ENCODE data around the gene SHISA5. TPM values are rescaled to one million over a fixed set of nuclear protein-coding genes. Genes with fewer than 3 reads are reported as not detected.

The SHISA5 gene
- total RNA-seq, 4 donors from 2014 or later: 17.0 to 31.6 (median 23.4) TPM

DNA sequence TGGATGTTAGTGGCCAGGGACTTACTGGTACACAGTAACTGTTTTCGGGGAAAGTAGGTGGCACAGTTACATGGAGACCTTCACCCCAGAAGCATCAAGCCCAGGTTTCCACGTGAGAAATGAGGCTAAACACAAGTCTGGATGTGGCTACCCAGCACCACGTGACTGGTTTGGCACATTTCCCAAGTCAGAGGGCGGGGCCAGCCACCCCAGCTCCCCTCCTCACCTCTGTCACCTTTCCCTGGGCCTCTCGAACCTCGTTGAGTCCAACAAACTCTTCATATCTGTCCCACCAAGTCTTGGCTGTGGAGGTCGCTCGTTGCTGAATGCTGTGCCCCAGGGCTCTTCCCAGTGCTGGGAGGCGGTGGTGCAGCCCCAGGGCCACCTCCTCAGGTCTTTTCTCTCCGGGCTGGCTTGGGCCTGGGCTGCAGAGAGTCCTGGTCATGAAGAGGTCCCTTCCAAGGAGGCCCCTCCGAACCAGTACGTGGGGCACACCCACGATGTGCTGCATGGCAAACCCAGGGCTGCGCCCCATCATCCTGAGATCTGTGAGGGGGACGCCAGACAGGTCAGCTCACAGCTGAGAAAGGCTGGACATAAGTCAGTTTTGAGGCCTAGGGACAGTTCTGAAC, 69.3 kb downstream of the SHISA5 start:
- Histone ChIP-seq H3K27me3 (no peaks in the 10 kb centered on the region), H3K4me3 (no peak overlapping the region), H3K27ac (no peak overlapping the region), H3K36me3 (no peaks in the 10 kb centered on the region), H3K4me1 (peaks cover 9 to 12% of the 10 kb centered on the region in 2 donors), H3K9me3 (no peaks in the 10 kb centered on the region)
- TF ChIP-seq, protein P1, sequence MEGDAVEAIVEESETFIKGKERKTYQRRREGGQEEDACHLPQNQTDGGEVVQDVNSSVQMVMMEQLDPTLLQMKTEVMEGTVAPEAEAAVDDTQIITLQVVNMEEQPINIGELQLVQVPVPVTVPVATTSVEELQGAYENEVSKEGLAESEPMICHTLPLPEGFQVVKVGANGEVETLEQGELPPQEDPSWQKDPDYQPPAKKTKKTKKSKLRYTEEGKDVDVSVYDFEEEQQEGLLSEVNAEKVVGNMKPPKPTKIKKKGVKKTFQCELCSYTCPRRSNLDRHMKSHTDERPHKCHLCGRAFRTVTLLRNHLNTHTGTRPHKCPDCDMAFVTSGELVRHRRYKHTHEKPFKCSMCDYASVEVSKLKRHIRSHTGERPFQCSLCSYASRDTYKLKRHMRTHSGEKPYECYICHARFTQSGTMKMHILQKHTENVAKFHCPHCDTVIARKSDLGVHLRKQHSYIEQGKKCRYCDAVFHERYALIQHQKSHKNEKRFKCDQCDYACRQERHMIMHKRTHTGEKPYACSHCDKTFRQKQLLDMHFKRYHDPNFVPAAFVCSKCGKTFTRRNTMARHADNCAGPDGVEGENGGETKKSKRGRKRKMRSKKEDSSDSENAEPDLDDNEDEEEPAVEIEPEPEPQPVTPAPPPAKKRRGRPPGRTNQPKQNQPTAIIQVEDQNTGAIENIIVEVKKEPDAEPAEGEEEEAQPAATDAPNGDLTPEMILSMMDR (IDR thresholded peaks at IDR 0.05 in 4 of 5, conservative IDR thresholded peaks at IDR 0.05 in 1 of 5): no peak
- no peak for TF ChIP-seq POLR2A (IDR thresholded peaks at IDR 0.05)
- in situ Hi-C loops (cut with MboI; ENCODE audit: low sequenced_read_pairs in 4 of 4) (loop anchor here (5.0 to 10.0 kb wide), 4 partner anchors 32 to 162 kb away; no protein-coding TSS in a partner anchor), intact Hi-C loops (cut with DNase I; ENCODE audit: low total_unique reads) (loop anchor here (5.0 kb wide), 1 partner anchor 202 kb away; no protein-coding TSS in a partner anchor)
- ATAC-seq (no peak), DNase-seq (no peak)

DNA sequence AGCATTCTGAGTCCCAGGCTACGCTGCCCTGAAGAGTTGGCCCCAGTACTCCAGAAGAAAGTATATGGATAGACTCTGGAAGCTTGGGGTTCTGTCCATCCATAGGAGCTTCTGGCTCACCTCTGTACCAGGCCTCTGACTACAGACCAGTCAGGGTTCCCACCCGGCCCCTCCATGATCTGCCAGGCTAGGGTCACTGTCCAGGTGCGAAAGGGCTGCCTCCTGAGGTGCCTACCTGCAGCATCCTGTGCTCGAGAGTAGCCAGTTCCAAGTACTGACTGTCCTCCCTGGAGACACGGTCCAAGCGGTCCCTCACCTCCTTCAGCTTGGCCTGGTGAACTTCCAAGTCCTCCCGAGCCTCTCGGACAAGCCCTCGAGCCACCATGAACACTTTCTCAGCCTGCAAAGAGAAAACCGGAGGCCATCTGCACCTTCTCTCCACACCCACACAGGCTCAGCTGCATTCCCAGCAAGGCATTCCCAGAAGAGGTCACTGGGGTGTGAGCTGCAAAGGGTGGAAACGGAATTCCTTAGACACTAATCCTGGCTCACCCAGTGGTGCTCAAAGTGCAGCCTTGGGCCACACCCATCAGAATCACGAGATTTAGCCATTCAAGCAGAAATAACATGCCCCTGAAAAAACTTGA, 70.4 kb downstream of the SHISA5 start:
- in situ Hi-C loops (cut with MboI; ENCODE audit: low sequenced_read_pairs in 4 of 4) (loop anchor here in 2 of 4 donors (10.0 kb wide), 1 partner anchor 159 kb away; no protein-coding TSS in a partner anchor), intact Hi-C loops (cut with DNase I; ENCODE audit: low total_unique reads) (no loop called here)
- no peaks in the 10 kb centered on the region for H3K9me3 ChIP-seq
- H3K4me1 ChIP-seq: peaks cover 4 to 5% of the 10 kb centered on the region in 2 donors
- peaks cover 0 to 3% (median 0%) of the 10 kb centered on the region in 3 donors for H3K27me3 ChIP-seq
- no peak for TF ChIP-seq POLR2A (IDR thresholded peaks at IDR 0.05)
- TF ChIP-seq, protein P1 (IDR thresholded peaks at IDR 0.05 in 4 of 5, conservative IDR thresholded peaks at IDR 0.05 in 1 of 5): no peak
- no peak overlapping the region for H3K27ac ChIP-seq
- H3K4me3 ChIP-seq: no peak overlapping the region
- no peak for ATAC-seq
- no peaks in the 10 kb centered on the region for H3K36me3 ChIP-seq
- DNase-seq: peak in 1 of 2 donors; percentile 18

DNA sequence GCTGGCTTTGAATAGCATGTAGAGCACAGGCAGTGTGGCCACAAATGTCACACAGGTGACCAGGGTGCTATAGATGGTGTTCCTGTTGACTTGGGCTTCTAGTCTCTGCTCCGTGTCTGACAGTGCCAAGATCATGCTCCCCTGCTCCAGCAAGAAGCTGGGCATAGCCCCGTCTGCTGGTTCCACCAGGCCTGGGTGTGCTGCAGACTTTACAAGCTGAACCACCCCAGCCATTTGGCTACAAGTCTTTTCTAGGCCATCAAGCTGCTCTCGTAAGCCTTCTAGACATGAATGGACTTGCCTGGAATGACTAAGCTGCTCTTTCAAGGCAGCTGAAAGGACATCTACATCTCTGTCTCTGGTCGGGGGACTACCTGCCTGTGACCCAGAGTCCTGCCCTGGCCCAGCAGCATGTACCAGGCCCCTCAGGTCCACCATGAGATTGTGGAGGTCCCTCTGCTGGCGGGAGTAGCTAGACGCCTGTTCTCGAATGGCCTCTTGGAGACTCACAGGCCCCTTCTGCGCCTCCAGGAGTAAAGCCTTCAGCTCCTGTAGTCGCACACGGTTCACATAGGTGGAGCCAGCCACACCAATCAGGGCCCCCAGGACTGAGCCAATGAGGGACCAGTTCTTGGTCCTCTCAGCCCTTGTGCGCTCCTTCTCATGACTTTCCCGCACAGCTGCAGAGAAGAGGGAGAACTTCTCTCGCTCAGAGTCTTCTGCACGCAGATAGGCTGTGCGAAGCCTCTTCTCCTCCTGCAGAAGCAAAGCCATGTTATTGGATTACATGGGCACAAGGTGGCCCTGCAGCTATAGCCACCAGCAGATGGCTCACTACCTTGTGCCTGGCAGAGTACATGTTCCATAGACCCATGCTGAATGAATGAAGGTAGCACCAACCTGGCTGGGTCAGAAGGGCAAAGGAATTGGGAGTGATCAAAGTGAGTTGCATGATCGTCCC, 71.3 kb downstream of the SHISA5 start:
- peaks cover 4 to 5% of the 10 kb centered on the region in 2 donors for H3K4me1 ChIP-seq
- peaks cover 0 to 10% (median 0%) of the 10 kb centered on the region in 3 donors for H3K27me3 ChIP-seq
- TF ChIP-seq, protein P1 (IDR thresholded peaks at IDR 0.05 in 4 of 5, conservative IDR thresholded peaks at IDR 0.05 in 1 of 5): no peak
- TF ChIP-seq POLR2A (IDR thresholded peaks at IDR 0.05): no peak
- no peaks in the 10 kb centered on the region for H3K9me3 ChIP-seq
- ATAC-seq: no peak
- no peak overlapping the region for H3K27ac ChIP-seq
- DNase-seq: no peak
- H3K4me3 ChIP-seq: no peak overlapping the region
- no peaks in the 10 kb centered on the region for H3K36me3 ChIP-seq
- in situ Hi-C loops (cut with MboI; ENCODE audit: low sequenced_read_pairs in 4 of 4) (loop anchor here in 2 of 4 donors (10.0 kb wide), 1 partner anchor 158 kb away; no protein-coding TSS in a partner anchor), intact Hi-C loops (cut with DNase I; ENCODE audit: low total_unique reads) (no loop called here)

DNA sequence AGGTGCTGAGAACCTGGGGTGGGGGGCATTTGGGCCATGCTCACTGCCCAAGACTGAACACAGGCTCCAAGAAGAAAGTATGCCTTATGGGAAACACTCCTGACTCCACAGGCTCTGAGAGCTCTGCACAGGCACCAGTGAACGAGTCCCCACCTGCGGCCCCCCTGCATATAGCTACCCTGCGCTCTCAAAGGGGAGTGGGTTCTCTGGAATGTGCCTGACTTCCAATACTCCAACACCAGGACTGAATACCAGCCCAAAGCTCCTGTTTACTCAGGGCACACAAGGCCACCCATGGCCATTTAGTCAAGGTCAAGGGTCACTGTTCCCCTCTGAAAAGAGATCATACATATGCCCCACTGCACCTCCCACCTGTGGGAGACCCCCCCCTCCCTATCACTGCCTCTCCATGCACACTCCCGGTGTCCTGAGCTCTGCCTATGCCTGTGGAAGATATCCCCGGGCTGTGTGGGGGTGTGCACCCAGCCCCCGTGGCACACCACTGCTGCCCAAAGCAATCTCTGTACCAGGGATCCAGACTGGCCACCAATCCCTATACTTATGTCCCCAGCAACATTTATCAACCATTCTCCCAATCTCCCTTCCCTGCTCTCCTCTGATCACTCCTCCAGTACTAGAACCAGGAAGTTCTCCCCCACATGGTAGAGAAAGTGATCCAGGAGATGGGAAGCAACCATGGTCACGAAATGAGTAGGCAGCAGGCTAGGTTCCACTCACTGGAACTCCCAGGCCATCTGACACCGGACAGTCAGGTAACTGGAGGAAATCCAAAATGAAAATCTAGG, 72.5 kb downstream of the SHISA5 start:
- Histone ChIP-seq H3K9me3 (no peaks in the 10 kb centered on the region), H3K36me3 (no peaks in the 10 kb centered on the region), H3K4me3 (no peak overlapping the region), H3K4me1 (peaks cover 5% of the 10 kb centered on the region in 2 donors), H3K27ac (no peak overlapping the region), H3K27me3 (peaks cover 0 to 10% (median 0%) of the 10 kb centered on the region in 3 donors)
- intact Hi-C loops (cut with DNase I; ENCODE audit: low total_unique reads): no loop called here
- TF ChIP-seq, protein P1 (IDR thresholded peaks at IDR 0.05 in 4 of 5, conservative IDR thresholded peaks at IDR 0.05 in 1 of 5): no peak
- TF ChIP-seq POLR2A (IDR thresholded peaks at IDR 0.05): no peak
- ATAC-seq (no peak), DNase-seq (no peak)
- in situ Hi-C loops (cut with MboI; ENCODE audit: low sequenced_read_pairs in 4 of 4): loop anchor here in 2 of 4 donors (10.0 kb wide), 1 partner anchor 157 kb away; no protein-coding TSS in a partner anchor

All from gastrocnemius medialis (tissue), 4 donors.